RWPE2 (cell line): ENCODE measurements around the gene NPM3.

Experiments used
- ATAC-seq: fragments of 200-7000 bp; cut with Tn5 transposase; 3 replicates; pipeline ENCODE4 v1.9.1; 2021; ENCODE audit warnings: low read depth
- DNase-seq: peaks from one replicate; pipeline ENCODE4 v3.0.0-alpha.2; 2020; ENCODE audit warnings: low spot score
- H3K27ac ChIP-seq: fragments of 450-650 bp; 2 replicates; pipeline ENCODE4 v1.5.1; 2017; ENCODE audit warnings: mild to moderate bottlenecking; ENCODE audit not compliant: poor library complexity, severe bottlenecking
- H3K27me3 ChIP-seq: fragments of 250-450 bp; sonication (Bioruptor Pico); 2 replicates; pipeline ENCODE4 v1.5.1; 2021; ENCODE audit warnings: mild to moderate bottlenecking, moderate library complexity; ENCODE audit not compliant: insufficient read depth, poor library complexity, severe bottlenecking
- H3K36me3 ChIP-seq: fragments of 250-450 bp; sonication (Bioruptor Pico); 2 replicates; pipeline ENCODE4 v1.5.1; 2020; ENCODE audit warnings: low read depth, mild to moderate bottlenecking, moderate library complexity
- H3K4me1 ChIP-seq: fragments of 250-450 bp; sonication (Bioruptor Pico); 2 replicates; pipeline ENCODE4 v1.5.1; 2021; ENCODE audit warnings: mild to moderate bottlenecking, moderate library complexity; ENCODE audit not compliant: insufficient read depth, poor library complexity, severe bottlenecking
- H3K4me3 ChIP-seq: fragments of 250-450 bp; sonication (Bioruptor Pico); 2 replicates; pipeline ENCODE4 v1.5.1; 2021; ENCODE audit warnings: mild to moderate bottlenecking, moderate library complexity; ENCODE audit not compliant: severe bottlenecking
- H3K9me3 ChIP-seq: fragments of 250-450 bp; sonication (Bioruptor Pico); 2 replicates; pipeline ENCODE4 v1.5.1; 2021; ENCODE audit warnings: mild to moderate bottlenecking, moderate library complexity; ENCODE audit not compliant: severe bottlenecking
- CTCF ChIP-seq: fragments of 450-650 bp; IDR thresholded peaks from one replicate; pipeline ENCODE4 v1.5.1; 2017; ENCODE audit warnings: mild to moderate bottlenecking, moderate library complexity; ENCODE audit not compliant: poor library complexity, severe bottlenecking

Gene NPM3

GRCh38 chr10:101780818-101781654, 2.2 kb downstream of the NPM3 start:
- Histone ChIP-seq H3K27me3 (peaks cover 14% of the 10 kb centered on the region), H3K9me3 (no peaks in the 10 kb centered on the region), H3K36me3 (peaks cover 21% of the 10 kb centered on the region), H3K27ac (no peak overlapping the region), H3K4me3 (no peak overlapping the region), H3K4me1 (peaks cover 7% of the 10 kb centered on the region)
- no peak for DNase-seq
- TF ChIP-seq CTCF: peak; percentile 92
- peak; percentile 44 for ATAC-seq

DNA sequence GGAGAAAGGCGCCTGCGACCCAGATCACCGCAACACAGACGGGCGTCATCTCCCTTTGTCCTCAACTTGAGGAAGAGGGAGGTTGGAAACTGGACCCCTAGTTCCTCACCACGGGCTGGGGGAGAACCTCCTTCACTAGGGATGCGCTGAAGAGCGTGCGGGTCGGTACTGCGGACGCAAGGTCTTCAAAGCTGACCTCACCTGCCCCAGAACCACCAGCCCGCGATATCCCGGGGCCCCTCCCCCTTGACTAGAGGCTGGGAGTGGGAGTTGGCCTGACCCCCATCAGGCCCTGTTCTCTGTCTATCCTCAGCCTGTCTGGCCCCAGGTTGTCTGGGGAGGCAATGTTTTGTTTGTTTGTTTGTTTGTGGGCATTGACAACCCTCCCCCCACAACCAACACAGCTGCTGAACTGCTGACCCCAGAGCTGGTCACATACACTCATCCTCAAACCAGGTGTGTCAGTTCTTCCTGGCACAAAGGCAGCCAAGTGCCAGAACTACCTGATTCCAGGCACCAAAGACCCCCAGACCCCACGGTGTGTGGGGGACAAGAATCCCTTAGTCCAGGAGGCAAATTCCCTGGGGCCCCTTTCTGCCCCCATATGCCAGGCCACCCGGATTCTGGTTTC, 2.9 kb downstream of the NPM3 start:
- H3K27me3 ChIP-seq: peaks cover 17% of the 10 kb centered on the region
- no peaks in the 10 kb centered on the region for H3K9me3 ChIP-seq
- ATAC-seq (no peak), DNase-seq (no peak)
- H3K36me3 ChIP-seq: peaks cover 13% of the 10 kb centered on the region
- H3K27ac ChIP-seq: no peak overlapping the region
- no peak overlapping the region for H3K4me3 ChIP-seq
- no peak for TF ChIP-seq CTCF
- peaks cover 7% of the 10 kb centered on the region for H3K4me1 ChIP-seq

GRCh38 chr10:101779544-101780186, 3.6 kb downstream of the NPM3 start:
- Histone ChIP-seq H3K27ac (no peak overlapping the region), H3K36me3 (peaks cover 7% of the 10 kb centered on the region), H3K4me3 (no peak overlapping the region), H3K9me3 (no peaks in the 10 kb centered on the region), H3K27me3 (peaks cover 23% of the 10 kb centered on the region), H3K4me1 (peaks cover 7% of the 10 kb centered on the region)
- TF ChIP-seq CTCF: peak; percentile 60
- no peak for DNase-seq
- ATAC-seq: no peak

- peaks cover 4% of the 10 kb centered on the region for H3K36me3 ChIP-seq
- peaks cover 5% of the 10 kb centered on the region for H3K4me1 ChIP-seq
- no peak overlapping the region for H3K27ac ChIP-seq
- DNase-seq: no peak
- TF ChIP-seq CTCF: no peak
- no peak for ATAC-seq
- peaks cover 30% of the 10 kb centered on the region for H3K27me3 ChIP-seq
- H3K4me3 ChIP-seq: no peak overlapping the region
- no peaks in the 10 kb centered on the region for H3K9me3 ChIP-seq
These were observed 4.3 kb downstream of the NPM3 start for GRCh38 chr10:101778781-101779543.
